ENCODE results near the gene MRPL2.

The MRPL2 gene

GRCh38 chr6:43034190-43034525, 25.1 kb downstream of the MRPL2 start:
- Histone ChIP-seq H3K36me3 (replicated peaks) (peaks cover 80% of the 10 kb centered on the region), H3K9me3 (no peaks in the 10 kb centered on the region), H3K4me1 (no peaks in the 10 kb centered on the region), H3K4me3 (no peak overlapping the region), H3K27me3 (ENCODE audit: low read depth) (no peaks in the 10 kb centered on the region)
- no peak for DNase-seq (ENCODE audit: low spot score in 2 of 2)
- in situ Hi-C loops (cut with MboI; ENCODE audit: low sequenced_read_pairs): no loop called here

DNA sequence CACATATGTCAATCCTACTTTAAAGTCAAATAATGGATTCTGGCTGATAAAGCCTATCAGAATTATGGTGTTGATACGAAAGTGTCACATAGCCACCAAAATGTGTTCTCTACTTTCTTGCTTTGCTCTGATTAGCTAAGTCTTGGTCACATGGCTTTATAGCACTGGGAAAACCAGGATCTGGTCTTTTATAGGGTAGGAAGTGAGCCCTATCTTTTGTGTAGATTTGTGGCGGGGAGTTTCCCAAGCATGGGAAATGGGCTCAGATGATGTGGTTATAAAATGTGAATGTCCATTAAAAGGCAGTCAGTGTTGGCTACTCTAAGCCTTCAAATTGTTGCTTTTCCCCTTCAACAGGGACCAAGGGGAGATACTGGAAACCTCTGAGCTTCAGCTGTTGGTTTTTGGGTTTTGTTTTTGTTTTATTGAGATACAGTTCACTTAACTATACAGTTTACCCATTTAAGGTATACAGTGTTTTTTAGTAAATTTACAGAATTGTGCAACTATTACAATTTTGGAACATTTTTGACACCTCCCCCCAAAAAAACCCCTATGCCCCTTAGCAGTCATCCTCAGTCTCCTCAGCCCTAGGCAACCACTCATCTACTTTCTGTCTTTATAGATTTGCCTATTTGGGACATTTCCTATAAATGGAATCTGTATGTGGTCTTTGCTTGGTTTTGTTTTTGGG, 25.6 kb downstream of the MRPL2 start:
- Histone ChIP-seq H3K4me1 (no peaks in the 10 kb centered on the region), H3K27me3 (ENCODE audit: low read depth) (no peaks in the 10 kb centered on the region), H3K4me3 (no peak overlapping the region), H3K9me3 (no peaks in the 10 kb centered on the region), H3K36me3 (replicated peaks) (peaks cover 80% of the 10 kb centered on the region)
- no peak for DNase-seq (ENCODE audit: low spot score in 2 of 2)
- in situ Hi-C loops (cut with MboI; ENCODE audit: low sequenced_read_pairs): no loop called here

GRCh38 chr6:43032326-43032725, 26.9 kb downstream of the MRPL2 start:
- DNase-seq (ENCODE audit: low spot score in 2 of 2): no peak
- Histone ChIP-seq H3K27me3 (ENCODE audit: low read depth) (no peaks in the 10 kb centered on the region), H3K4me3 (no peak overlapping the region), H3K4me1 (no peaks in the 10 kb centered on the region), H3K9me3 (no peaks in the 10 kb centered on the region), H3K36me3 (replicated peaks) (peaks cover 80% of the 10 kb centered on the region)
- in situ Hi-C loops (cut with MboI; ENCODE audit: low sequenced_read_pairs): no loop called here

DNA sequence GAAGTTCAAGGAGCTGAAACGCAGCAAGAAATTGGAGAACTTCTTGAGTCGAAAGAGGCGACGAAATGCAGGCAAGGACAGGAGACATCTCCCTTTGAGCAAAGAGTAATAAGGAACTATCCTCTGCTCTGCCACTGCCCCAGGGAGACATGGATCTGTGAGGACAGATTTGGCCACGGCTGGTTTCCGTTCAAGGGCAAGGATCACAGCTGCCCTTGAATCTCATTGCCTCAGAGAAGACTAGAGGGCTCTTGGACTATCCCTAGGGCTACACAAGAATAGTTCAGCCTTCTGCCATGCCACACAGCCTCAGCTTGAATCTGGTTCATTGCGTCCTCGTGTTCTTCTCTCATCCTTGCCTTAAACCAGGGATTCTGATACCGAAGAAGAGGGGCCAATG, 30.1 kb downstream of the MRPL2 start:
- H3K27me3 ChIP-seq (ENCODE audit: low read depth): no peaks in the 10 kb centered on the region

GRCh38 chr6:43026365-43026764, 32.9 kb downstream of the MRPL2 start:
- DNase-seq (ENCODE audit: low spot score in 2 of 2): no peak
- no peak overlapping the region for H3K4me3 ChIP-seq
- H3K27me3 ChIP-seq (ENCODE audit: low read depth): no peaks in the 10 kb centered on the region
- in situ Hi-C loops (cut with MboI; ENCODE audit: low sequenced_read_pairs): no loop called here
- H3K4me1 ChIP-seq: peaks cover 4% of the 10 kb centered on the region; the same call in 1 of the 2 replicates
- no peaks in the 10 kb centered on the region; the same call in 1 of the 2 replicates for H3K9me3 ChIP-seq
- peaks cover 70% of the 10 kb centered on the region for H3K36me3 ChIP-seq (replicated peaks)

More for the DNA sequence above, 30.1 kb downstream of the MRPL2 start:
- H3K4me1 ChIP-seq: no peaks in the 10 kb centered on the region
- no peak overlapping the region for H3K4me3 ChIP-seq
- in situ Hi-C loops (cut with MboI; ENCODE audit: low sequenced_read_pairs): no loop called here
- H3K9me3 ChIP-seq: no peaks in the 10 kb centered on the region; the same call in 1 of the 2 replicates
- DNase-seq (ENCODE audit: low spot score in 2 of 2): no peak
- peaks cover 87% of the 10 kb centered on the region for H3K36me3 ChIP-seq (replicated peaks)

- H3K27me3 ChIP-seq (ENCODE audit: low read depth): no peaks in the 10 kb centered on the region
- H3K4me3 ChIP-seq: no peak overlapping the region
- in situ Hi-C loops (cut with MboI; ENCODE audit: low sequenced_read_pairs): no loop called here
- no peak for DNase-seq (ENCODE audit: low spot score in 2 of 2)
- H3K9me3 ChIP-seq: no peaks in the 10 kb centered on the region; the same call in 1 of the 2 replicates
- H3K4me1 ChIP-seq: peaks cover 9% of the 10 kb centered on the region; the same call in 1 of the 2 replicates
- peaks cover 55% of the 10 kb centered on the region for H3K36me3 ChIP-seq (replicated peaks)
Measured at GRCh38 chr6:43024436-43024835, 34.8 kb downstream of the MRPL2 start.

GRCh38 chr6:43021270-43022047, 37.8 kb downstream of the MRPL2 start, which contains the start of gene RRP36:
RRP36 (plus strand) TSS chr6:43021623; CDS start chr6:43021655, 32 bp downstream.
- DNase-seq (ENCODE audit: low spot score in 2 of 2): peak; percentile 39 to 87
- Histone ChIP-seq H3K9me3 (no peaks in the 10 kb centered on the region), H3K4me1 (peaks cover 9% of the 10 kb centered on the region; the same call in 1 of the 2 replicates), H3K4me3 (peak within 1 kb of the TSS; percentile 88), H3K27me3 (ENCODE audit: low read depth) (no peaks in the 10 kb centered on the region), H3K36me3 (replicated peaks) (peaks cover 46% of the 10 kb centered on the region)
- in situ Hi-C loops (cut with MboI; ENCODE audit: low sequenced_read_pairs): no loop called here

- Histone ChIP-seq H3K4me1 (peaks cover 9% of the 10 kb centered on the region; the same call in 1 of the 2 replicates), H3K36me3 (replicated peaks) (peaks cover 40% of the 10 kb centered on the region), H3K27me3 (ENCODE audit: low read depth) (no peaks in the 10 kb centered on the region), H3K9me3 (no peaks in the 10 kb centered on the region), H3K4me3 (peak overlapping the region; percentile 88)
- DNase-seq (ENCODE audit: low spot score in 2 of 2): peak in 1 of 2 experiments; percentile 38
- in situ Hi-C loops (cut with MboI; ENCODE audit: low sequenced_read_pairs): no loop called here
Measured at GRCh38 chr6:43020847-43021246, 38.4 kb downstream of the MRPL2 start.

DNA sequence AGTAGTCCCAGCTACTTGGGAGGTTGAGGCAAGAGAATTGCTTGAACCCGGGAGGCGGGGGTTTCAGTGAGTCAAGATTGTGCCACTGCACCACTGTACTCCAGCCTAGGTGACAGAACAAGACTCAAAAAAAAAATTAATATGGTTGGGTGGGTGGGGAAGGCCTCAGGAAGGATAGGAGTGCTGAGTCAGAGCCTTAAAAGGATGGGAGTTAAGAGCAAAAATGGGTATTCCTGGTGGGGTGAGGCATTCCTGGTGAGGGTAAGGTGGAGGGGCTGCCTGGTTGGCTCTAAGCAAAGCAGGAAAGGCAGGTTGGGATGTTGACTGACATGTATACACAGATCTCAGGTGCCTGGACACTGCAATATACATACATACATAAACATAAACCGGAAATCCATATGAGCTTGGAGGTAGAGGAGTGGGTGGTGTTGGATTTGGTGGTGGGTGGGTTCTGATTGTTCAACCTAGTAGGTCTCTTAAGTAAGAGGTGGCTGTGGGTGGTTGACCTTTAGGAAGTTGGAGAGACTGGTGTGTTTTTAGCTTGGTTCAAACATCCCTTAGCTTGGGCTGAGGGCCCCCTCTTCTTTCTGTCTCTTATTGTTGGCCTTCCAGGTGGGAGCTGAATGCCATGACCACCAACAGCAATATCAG, 39.1 kb downstream of the MRPL2 start:
- peaks cover 9% of the 10 kb centered on the region; the same call in 1 of the 2 replicates for H3K4me1 ChIP-seq
- peaks cover 36% of the 10 kb centered on the region for H3K36me3 ChIP-seq (replicated peaks)
- no peaks in the 10 kb centered on the region for H3K27me3 ChIP-seq (ENCODE audit: low read depth)
- H3K4me3 ChIP-seq: no peak overlapping the region
- in situ Hi-C loops (cut with MboI; ENCODE audit: low sequenced_read_pairs): no loop called here
- DNase-seq (ENCODE audit: low spot score in 2 of 2): no peak
- H3K9me3 ChIP-seq: no peaks in the 10 kb centered on the region

DNA sequence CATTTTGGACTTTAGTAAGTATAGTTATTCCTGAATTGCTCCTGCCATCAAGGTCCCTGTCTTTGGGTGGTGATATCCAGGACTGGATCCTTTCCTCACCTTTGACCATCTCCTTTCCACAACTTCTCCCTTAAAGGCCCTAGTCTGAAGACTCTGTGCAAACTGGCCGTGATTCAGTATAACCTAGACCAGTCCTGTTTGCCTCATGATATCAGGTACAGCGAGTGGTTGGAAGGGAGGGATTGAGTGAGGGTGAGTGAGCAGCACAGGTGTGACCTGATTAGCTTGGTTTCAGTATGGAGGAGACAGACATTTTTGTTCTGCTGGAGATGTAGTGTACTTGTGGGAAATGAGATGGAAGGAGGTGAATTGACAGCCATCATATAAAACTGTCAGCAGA, 40.1 kb downstream of the MRPL2 start:
- Histone ChIP-seq H3K4me1 (peaks cover 9% of the 10 kb centered on the region; the same call in 1 of the 2 replicates), H3K9me3 (no peaks in the 10 kb centered on the region), H3K36me3 (replicated peaks) (peaks cover 29% of the 10 kb centered on the region), H3K4me3 (no peak overlapping the region), H3K27me3 (ENCODE audit: low read depth) (no peaks in the 10 kb centered on the region)
- no peak for DNase-seq (ENCODE audit: low spot score in 2 of 2)
- in situ Hi-C loops (cut with MboI; ENCODE audit: low sequenced_read_pairs): no loop called here

- peaks cover 25% of the 10 kb centered on the region for H3K36me3 ChIP-seq (replicated peaks)
- H3K27me3 ChIP-seq (ENCODE audit: low read depth): no peaks in the 10 kb centered on the region
- DNase-seq (ENCODE audit: low spot score in 2 of 2): no peak
- peaks cover 9% of the 10 kb centered on the region for H3K4me1 ChIP-seq
- no peak overlapping the region for H3K4me3 ChIP-seq
- no peaks in the 10 kb centered on the region for H3K9me3 ChIP-seq
- in situ Hi-C loops (cut with MboI; ENCODE audit: low sequenced_read_pairs): no loop called here
Measured at GRCh38 chr6:43016943-43017334, 42.3 kb downstream of the MRPL2 start.

GRCh38 chr6:43016176-43016942, 42.9 kb downstream of the MRPL2 start:
- Histone ChIP-seq H3K27me3 (ENCODE audit: low read depth) (no peaks in the 10 kb centered on the region), H3K36me3 (replicated peaks) (peaks cover 31% of the 10 kb centered on the region), H3K9me3 (no peaks in the 10 kb centered on the region), H3K4me3 (no peak overlapping the region), H3K4me1 (peaks cover 9% of the 10 kb centered on the region)
- in situ Hi-C loops (cut with MboI; ENCODE audit: low sequenced_read_pairs): no loop called here
- DNase-seq (ENCODE audit: low spot score in 2 of 2): no peak

GRCh38 chr6:43014434-43014909, 44.8 kb downstream of the MRPL2 start:
- peak; percentile 19 to 23 for DNase-seq (ENCODE audit: low spot score in 2 of 2)
- H3K9me3 ChIP-seq: no peaks in the 10 kb centered on the region
- in situ Hi-C loops (cut with MboI; ENCODE audit: low sequenced_read_pairs): no loop called here
- no peaks in the 10 kb centered on the region for H3K27me3 ChIP-seq (ENCODE audit: low read depth)
- peaks cover 46% of the 10 kb centered on the region for H3K36me3 ChIP-seq (replicated peaks)
- H3K4me3 ChIP-seq: peak overlapping the region; percentile 63
- H3K4me1 ChIP-seq: peaks cover 4% of the 10 kb centered on the region
